H1 (cell line): ENCODE measurements around the gene RFNG. TPM values are rescaled to one million over a fixed set of nuclear protein-coding genes. Genes with fewer than 3 reads are reported as not detected.

Source experiments
- CTCF ChIA-PET: fragments of 300-600 bp; sonication (Branson Sonifier 250); formaldehyde crosslinking; loops from one replicate; lab custom pipeline; 2021; ENCODE audit not compliant: partially characterized antibody; lab: Charles Lee
- POLR2A ChIA-PET: fragments of 300-600 bp; sonication (Branson Sonifier 250); formaldehyde crosslinking; loops from one replicate; lab custom pipeline; 2021; ENCODE audit warnings: inconsistent platforms; ENCODE audit not compliant: partially characterized antibody; lab: Charles Lee
- DNase-seq, 2 experiments: peaks; one replicate each; pipeline versions ENCODE4 v3.0.0 to v3.0.0-alpha.2; 2010 to 2022; ENCODE audit warnings: low spot score in 2 of 2, low read depth in 1 of 2, mixed read lengths in 1 of 2
- FAIRE-seq: peaks from 2 replicates; lab custom pipeline; 2011; peaks lifted over from hg19 to GRCh38; lab: Jason Lieb, UNC
- H2AFZ ChIP-seq: 2 replicates; pipeline ENCODE4 v1.8.1; 2012; ENCODE audit warnings: low read length, inconsistent platforms
- H2AK5ac ChIP-seq: 2 replicates; pipeline ENCODE4 v1.6.1; 2013; ENCODE audit warnings: low read depth, low read length
- H2BK120ac ChIP-seq: replicated peaks from 2 replicates; pipeline ENCODE3; 2013; ENCODE audit warnings: low read depth, low read length, inconsistent platforms
- H2BK12ac ChIP-seq: 2 replicates; pipeline ENCODE4 v1.6.1; 2013; ENCODE audit warnings: low read depth, low read length
- H2BK15ac ChIP-seq: 2 replicates; pipeline ENCODE4 v1.6.1; 2013; ENCODE audit warnings: low read length
- H2BK20ac ChIP-seq: 2 replicates; pipeline ENCODE4 v1.6.1; 2013; ENCODE audit warnings: low read length
- H2BK5ac ChIP-seq: 2 replicates; pipeline ENCODE4 v1.6.1; 2013; ENCODE audit warnings: low read depth, low read length
- H3K14ac ChIP-seq: 2 replicates; pipeline ENCODE4 v1.6.1; 2013; ENCODE audit warnings: inconsistent platforms; ENCODE audit not compliant: insufficient read length
- H3K18ac ChIP-seq: 2 replicates; pipeline ENCODE4 v1.6.1; 2013; ENCODE audit warnings: low read length; ENCODE audit errors: extremely low read depth
- H3K23ac ChIP-seq: 2 replicates; pipeline ENCODE4 v1.6.1; 2013; ENCODE audit warnings: inconsistent platforms; ENCODE audit not compliant: insufficient read length
- H3K23me2 ChIP-seq: 2 replicates; pipeline ENCODE4 v1.6.1; 2013; ENCODE audit warnings: low read depth, low read length
- H3K27ac ChIP-seq: 2 replicates; pipeline ENCODE4 v1.6.1; 2011; ENCODE audit warnings: low read depth, low read length, inconsistent platforms
- H3K27me3 ChIP-seq, 4 experiments: replicated peaks in 1 of 4; 1 replicate in 1 of 4; 2 replicates in 3 of 4; pipeline versions ENCODE4 v1.6.1 to v1.8.1; 2011 to 2013; ENCODE audit warnings: low read length in 3 of 4, mild to moderate bottlenecking in 3 of 4, inconsistent platforms in 2 of 4, mixed read lengths in 2 of 4, moderate library complexity in 1 of 4; ENCODE audit not compliant: control insufficient read depth in 3 of 4, insufficient read depth in 3 of 4; ENCODE audit errors: extremely low read depth in 1 of 4
- H3K36me3 ChIP-seq, 4 experiments: 2 replicates each; pipeline versions ENCODE4 v1.6.1 to v1.8.1; 2011 to 2013; ENCODE audit warnings: mild to moderate bottlenecking in 4 of 4, low read length in 3 of 4, moderate library complexity in 2 of 4, control low read depth in 1 of 4, inconsistent platforms in 1 of 4; ENCODE audit not compliant: insufficient read depth in 4 of 4, control insufficient read depth in 2 of 4
- H3K4ac ChIP-seq: replicated peaks from 2 replicates; pipeline ENCODE3; 2013; ENCODE audit warnings: low read length, low read depth, mixed read lengths, inconsistent platforms; ENCODE audit not compliant: insufficient read length
- H3K4me1 ChIP-seq, 4 experiments: replicated peaks in 1 of 4; 1 replicate in 1 of 4; 2 replicates in 3 of 4; pipeline versions ENCODE4 v1.6.1 to v1.8.1; 2011 to 2013; ENCODE audit warnings: low read length in 3 of 4, inconsistent platforms in 2 of 4, mixed read lengths in 1 of 4; ENCODE audit not compliant: insufficient read depth in 4 of 4, control insufficient read depth in 3 of 4
- H3K4me2 ChIP-seq, 2 experiments: 2 replicates each; pipeline versions ENCODE4 v1.6.1 to v1.8.1; 2011 to 2013; ENCODE audit warnings: low read depth in 2 of 2, low read length in 2 of 2, control low read depth in 1 of 2, inconsistent platforms in 1 of 2, mild to moderate bottlenecking in 1 of 2; ENCODE audit not compliant: insufficient read depth in 1 of 2
- H3K4me3 ChIP-seq, 4 experiments: fragments of 200-600, 300-600 bp in 1 of 4; sonication (generic), shearing (Covaris generic), sonication (Bioruptor Twin) in 1 of 4; 2 replicates each; pipeline versions ENCODE4 v1.5.1 to v1.8.1; 2011 to 2016; ENCODE audit warnings: low read length in 4 of 4, low read depth in 3 of 4, control low read depth in 2 of 4, inconsistent platforms in 2 of 4, mild to moderate bottlenecking in 2 of 4, mixed read lengths in 1 of 4, moderate library complexity in 1 of 4; ENCODE audit not compliant: insufficient read depth in 2 of 4; ENCODE audit errors: extremely low read depth in 1 of 4
- H3K56ac ChIP-seq: replicated peaks from 2 replicates; pipeline ENCODE3; 2013; ENCODE audit warnings: low read depth, mild to moderate bottlenecking, mixed read lengths, low read length, inconsistent platforms; ENCODE audit not compliant: insufficient read length
- H3K79me1 ChIP-seq: 2 replicates; pipeline ENCODE4 v1.6.1; 2013; ENCODE audit warnings: low read depth, low read length, control low read depth
- H3K79me2 ChIP-seq, 2 experiments: 2 replicates each; pipeline versions ENCODE4 v1.6.1 to v1.8.1; 2012 to 2013; ENCODE audit warnings: low read length in 2 of 2, mild to moderate bottlenecking in 2 of 2, inconsistent platforms in 1 of 2; ENCODE audit not compliant: insufficient read depth in 2 of 2, control insufficient read depth in 1 of 2
- H3K9ac ChIP-seq, 4 experiments: replicated peaks in 1 of 4; 1 replicate in 1 of 4; 2 replicates in 3 of 4; pipeline versions ENCODE4 v1.6.1 to v1.8.1; 2011 to 2013; ENCODE audit warnings: low read depth in 3 of 4, low read length in 3 of 4, control low read depth in 2 of 4, mild to moderate bottlenecking in 2 of 4, moderate library complexity in 2 of 4, inconsistent platforms in 1 of 4; ENCODE audit errors: extremely low read depth in 1 of 4
- H3K9me3 ChIP-seq, 2 experiments: 2 replicates each; pipeline versions ENCODE4 v1.6.1 to v1.8.1; 2012 to 2013; ENCODE audit warnings: mild to moderate bottlenecking in 2 of 2, moderate library complexity in 2 of 2, control low read depth in 1 of 2, inconsistent platforms in 1 of 2, low read depth in 1 of 2, low read length in 1 of 2, mixed read lengths in 1 of 2; ENCODE audit not compliant: insufficient read depth in 2 of 2
- H4K20me1 ChIP-seq, 2 experiments: replicated peaks in 1 of 2; 2 replicates each; pipeline versions ENCODE3 to v1.8.1; 2011 to 2013; ENCODE audit warnings: inconsistent platforms in 2 of 2, low read length in 2 of 2, mild to moderate bottlenecking in 1 of 2; ENCODE audit not compliant: insufficient read depth in 2 of 2, control insufficient read depth in 1 of 2
- H4K5ac ChIP-seq: 2 replicates; pipeline ENCODE4 v1.6.1; 2013; ENCODE audit warnings: low read length, low read depth, mixed read lengths, inconsistent platforms; ENCODE audit not compliant: insufficient read length
- H4K8ac ChIP-seq: 2 replicates; pipeline ENCODE4 v1.8.0; 2013; ENCODE audit warnings: mild to moderate bottlenecking, moderate library complexity, low read length, inconsistent platforms; ENCODE audit not compliant: insufficient read depth; ENCODE audit errors: extremely low read depth
- H4K91ac ChIP-seq: replicated peaks from 2 replicates; pipeline ENCODE3; 2013; ENCODE audit warnings: low read length, mixed read lengths, inconsistent platforms; ENCODE audit not compliant: insufficient read length
- BCL11A ChIP-seq, 2 experiments: IDR thresholded peaks; one replicate each; pipeline ENCODE4 v1.6.1; 2011; ENCODE audit warnings: low read depth in 2 of 2, low read length in 2 of 2, mild to moderate bottlenecking in 2 of 2
- CBX8 ChIP-seq: fragments of 300-800, 300-1000 bp; sonication (generic); IDR thresholded peaks from 2 replicates; pipeline ENCODE4 v1.7.1; 2016; ENCODE audit warnings: low read depth, low read length, borderline replicate concordance
- CEBPB ChIP-seq: IDR thresholded peaks from 2 replicates; pipeline ENCODE4 v1.6.1; 2012; ENCODE audit warnings: low read depth, low read length
- GTF2F1 ChIP-seq: IDR thresholded peaks from 2 replicates; pipeline ENCODE4 v1.6.1; 2012; ENCODE audit warnings: low read depth, low read length, improper control_type of control experiment, borderline replicate concordance
- JUND ChIP-seq: IDR thresholded peaks from 2 replicates; pipeline ENCODE4 v1.6.1; 2011; ENCODE audit warnings: mild to moderate bottlenecking, improper control_type of control experiment, low read length
- NRF1 ChIP-seq: IDR thresholded peaks from 2 replicates; pipeline ENCODE4 v1.6.1; 2011; ENCODE audit warnings: mild to moderate bottlenecking, low read depth, low read length, improper control_type of control experiment
- SP4 ChIP-seq: IDR thresholded peaks from 2 replicates; pipeline ENCODE4 v1.6.1; 2012; ENCODE audit warnings: low read length, inconsistent platforms
- TCF12 ChIP-seq: IDR thresholded peaks from 2 replicates; pipeline ENCODE4 v1.6.1; 2011; ENCODE audit warnings: low read depth, mild to moderate bottlenecking, low read length
- WGBS, 2 experiments: shearing (Covaris generic) in 1 of 2; methylation state at CpG; one replicate each; pipeline versions ENCODE4 v1.1.6 to v1.1.7; 2013 to 2015; ENCODE audit warnings: low lambda C conversion rate in 2 of 2, mixed read lengths in 2 of 2, inconsistent platforms in 1 of 2, low coverage in 1 of 2, missing lambda C conversion rate in 1 of 2; ENCODE audit not compliant: insufficient replicate concordance in 2 of 2, insufficient coverage in 1 of 2, insufficient read length in 1 of 2; ENCODE audit errors: extremely low coverage in 1 of 2, missing lambda C conversion rate in 1 of 2; 5-methylcytosine and 5-hydroxymethylcytosine counted together
- polyA plus RNA-seq, 7 experiments: library from polyadenylated mRNA; depleted of rRNA in 3 of 7; stranded (reverse) in 5 of 7; unstranded in 2 of 7; fragments of >200 nt in 5 of 7; fragments of 200-250 nt in 2 of 7; gene quantifications; 1 replicate in 5 of 7; 2 replicates in 1 of 7; 4 replicates in 1 of 7; pipeline versions ENCODE4 v1.2.1 to v1.2.3, GENCODE V29; 2011 to 2013; ENCODE audit warnings: missing spikeins in 2 of 7, mixed read lengths in 2 of 7
- total RNA-seq: library from RNA; stranded (reverse); fragmentation: NEBNext Ultra II Directional; extraction: Animal tissue kit (Norgen Biotek cat#: 25700); gene quantifications from 2 replicates; pipeline ENCODE4 v1.2.1, GENCODE V29; 2021

RFNG gene
- total and polyA plus RNA-seq, 2 of the 8 experiments (the other 6 are each of a cell fraction or from before 2014, with no cell fraction given), result 26.7 to 28.4 TPM

GRCh38 chr17:82024859-82025258 lies 26.8 kb downstream of the RFNG start:
- Histone ChIP-seq H3K23ac (no peak overlapping the region), H3K27me3 (no peaks in the 10 kb centered on the region), H3K9ac (no peak overlapping the region), H2AFZ (no peak overlapping the region), H2BK120ac (no peak overlapping the region), H2BK15ac (no peak overlapping the region), H3K14ac (no peak overlapping the region), H4K5ac (no peak overlapping the region), H2BK12ac (no peak overlapping the region), H2BK20ac (no peak overlapping the region), H3K4ac (no peak overlapping the region), H3K4me2 (no peak overlapping the region; a peak in 1 of 4 replicates), H3K4me3 (no peak overlapping the region), H4K91ac (no peak overlapping the region), H4K8ac (no peak overlapping the region; the same call in 1 of the 2 replicates), H2AK5ac (no peak overlapping the region), H3K79me1 (peaks cover 4% of the 10 kb centered on the region; the same call in 1 of the 2 replicates), H3K4me1 (peaks cover 0 to 14% (median 8%) of the 10 kb centered on the region in 4 experiments; a peak in 5 of 7 replicates), H3K9me3 (no peaks in the 10 kb centered on the region), H3K23me2 (peaks cover 12% of the 10 kb centered on the region), H3K36me3 (no peaks in the 10 kb centered on the region; a peak in 1 of 8 replicates), H2BK5ac (no peak overlapping the region), H4K20me1 (peaks cover 7 to 17% of the 10 kb centered on the region in 2 experiments), H3K27ac (no peak overlapping the region), H3K56ac (no peak overlapping the region), H3K79me2 (peaks cover 0 to 12% of the 10 kb centered on the region in 2 experiments; a peak in 1 of 4 replicates), H3K18ac (no peak overlapping the region)
- no peak for FAIRE-seq
- ChIA-PET POLR2A (no interaction called here), CTCF (interaction anchor here (1.2 kb wide), 1 partner anchor 25 kb away, joined by 3 read pairs; no protein-coding TSS in a partner anchor)
- DNase-seq, result no peak
- no peak for TF ChIP-seq BCL11A (IDR thresholded peaks at IDR 0.05; ENCODE audit: low read depth in 2 of 2, low read length in 2 of 2)
- TF ChIP-seq JUND, result no peak
- no peak for TF ChIP-seq NRF1
- TF ChIP-seq CBX8, result no peak
- TF ChIP-seq SP4, result no peak
- no peak for TF ChIP-seq GTF2F1
- TF ChIP-seq TCF12, result no peak
- TF ChIP-seq CEBPB, result no peak
- whole genome bisulfite sequencing, 2 experiments, result 93% methylated on average over 16 of the region's 17 CpGs; no CpG with 5 or more reads in 1 of the 2 experiments
